Panc1 (cell line): ENCODE data around the gene TLL2.

Experiments
- CTCF ChIP-seq: fragments of 450-650 bp; IDR thresholded peaks from 2 replicates; pipeline ENCODE4 v1.5.1; 2017; ENCODE audit warnings: mild to moderate bottlenecking
- POLR2AphosphoS5 ChIP-seq: IDR thresholded peaks from 2 replicates; pipeline ENCODE4 v1.6.1; 2012; ENCODE audit warnings: mild to moderate bottlenecking, low read depth, low read length, moderate library complexity
- REST ChIP-seq, 2 experiments: IDR thresholded peaks; 2 replicates each; pipeline ENCODE4 v1.6.1; 2011 to 2012; ENCODE audit warnings: low read depth in 2 of 2, control low read depth in 1 of 2, low read length in 1 of 2, mild to moderate bottlenecking in 1 of 2, moderate library complexity in 1 of 2; ENCODE audit not compliant: insufficient read depth in 1 of 2
- SIN3A ChIP-seq: IDR thresholded peaks from 2 replicates; pipeline ENCODE4 v1.6.1; 2012; ENCODE audit warnings: low read depth, mild to moderate bottlenecking, low read length, moderate library complexity, borderline replicate concordance; ENCODE audit not compliant: insufficient read depth

GRCh38 chr10:96358851-96359540 lies 154.7 kb downstream of the TLL2 start, which contains the start of gene OPALIN:
- TF ChIP-seq CTCF (no peak), REST (IDR thresholded peaks at IDR 0.05; ENCODE audit: insufficient read depth in 1 of 2, low read depth in 2 of 2, low read length in 1 of 2) (no peak), POLR2AphosphoS5 (no peak), SIN3A (no peak)
